ENCODE data around the gene DENND6B. TPM values are rescaled to one million over a fixed set of nuclear protein-coding genes. Genes with fewer than 3 reads are reported as not detected.

The DENND6B gene
- total and polyA plus RNA-seq, 2 of the 13 experiments (the other 11 are each of a cell fraction or from before 2014, with no cell fraction given), result 0.95 to 3.8 TPM

DNA sequence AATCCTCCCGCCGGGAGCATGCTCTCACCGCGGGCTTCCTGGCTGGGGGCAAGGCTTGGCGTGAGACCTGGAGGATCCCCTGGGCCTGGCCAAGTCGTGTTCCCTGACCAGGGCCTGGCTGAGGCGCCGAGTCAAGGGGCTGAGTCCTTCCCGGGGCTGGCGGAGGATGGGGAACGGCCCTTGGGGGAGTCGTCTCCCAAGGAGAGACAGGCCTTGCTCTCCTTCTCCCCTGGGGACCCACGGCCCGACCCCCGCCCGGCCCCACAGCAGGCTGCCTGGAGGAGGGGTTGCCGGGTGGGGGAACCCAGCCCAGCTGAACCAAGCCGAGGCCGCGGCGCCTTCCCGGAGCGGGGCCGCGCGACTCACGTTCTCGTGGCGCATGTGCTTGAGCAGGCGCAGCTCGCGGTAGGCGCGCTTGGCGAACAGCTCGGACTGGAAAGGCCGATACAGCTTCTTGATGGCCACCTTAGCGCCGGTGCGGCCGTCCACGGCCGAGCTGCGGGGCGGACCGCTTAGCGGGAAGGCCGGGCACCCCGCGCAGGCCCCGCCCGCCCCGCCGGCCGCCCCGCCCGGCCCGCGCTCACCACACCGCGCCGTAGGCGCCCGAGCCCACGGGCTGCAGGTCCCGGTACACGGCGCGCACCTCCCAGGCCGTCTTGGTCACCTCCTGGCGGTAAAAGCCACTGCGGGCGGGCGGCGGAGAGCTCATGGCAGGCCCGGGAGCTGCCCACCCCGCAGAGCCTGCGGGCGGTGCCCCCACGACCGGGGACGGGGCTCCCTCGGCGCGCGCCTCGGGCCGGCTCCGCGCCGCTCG lies 65.8 kb downstream of the DENND6B start (continued):
- 0 out of 2 replicates have a peak, but pooled peaks have one; percentile 16 for TF ChIP-seq PHF20 (CRISPR knock-in tag; IDR thresholded peaks at IDR 0.05)
- no peak for TF ChIP-seq GABPA (IDR thresholded peaks at IDR 0.05; ENCODE audit: low read depth, low read length)
- TF ChIP-seq GABPA (CRISPR knock-in tag; IDR thresholded peaks at IDR 0.05; ENCODE audit: low read depth), result no peak
- TF ChIP-seq, protein P1, sequence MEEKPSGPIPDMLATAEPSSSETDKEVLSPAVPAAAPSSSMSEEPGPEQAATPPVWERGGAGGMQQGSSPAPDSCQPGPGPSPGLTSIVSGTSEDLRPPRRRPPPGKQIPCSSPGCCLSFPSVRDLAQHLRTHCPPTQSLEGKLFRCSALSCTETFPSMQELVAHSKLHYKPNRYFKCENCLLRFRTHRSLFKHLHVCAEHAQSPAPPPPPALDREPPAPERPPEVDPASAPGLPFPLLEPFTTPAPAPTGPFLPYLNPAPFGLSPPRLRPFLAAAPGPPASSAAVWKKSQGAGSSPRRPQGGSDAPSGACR (CRISPR knock-in tag; IDR thresholded peaks at IDR 0.05), result no peak
- TF ChIP-seq ZNF468 (CRISPR knock-in tag; IDR thresholded peaks at IDR 0.05), result no peak
- TF ChIP-seq ZNF891 (CRISPR knock-in tag; IDR thresholded peaks at IDR 0.05), result peak; percentile 61; the same call in 1 of the 2 replicates
- TF ChIP-seq ZNF773 (CRISPR knock-in tag; IDR thresholded peaks at IDR 0.05; ENCODE audit: borderline replicate concordance), result no peak
- TF ChIP-seq ZNF75D (CRISPR knock-in tag; IDR thresholded peaks at IDR 0.05; ENCODE audit: borderline replicate concordance), result no peak
- TF ChIP-seq, protein P2, sequence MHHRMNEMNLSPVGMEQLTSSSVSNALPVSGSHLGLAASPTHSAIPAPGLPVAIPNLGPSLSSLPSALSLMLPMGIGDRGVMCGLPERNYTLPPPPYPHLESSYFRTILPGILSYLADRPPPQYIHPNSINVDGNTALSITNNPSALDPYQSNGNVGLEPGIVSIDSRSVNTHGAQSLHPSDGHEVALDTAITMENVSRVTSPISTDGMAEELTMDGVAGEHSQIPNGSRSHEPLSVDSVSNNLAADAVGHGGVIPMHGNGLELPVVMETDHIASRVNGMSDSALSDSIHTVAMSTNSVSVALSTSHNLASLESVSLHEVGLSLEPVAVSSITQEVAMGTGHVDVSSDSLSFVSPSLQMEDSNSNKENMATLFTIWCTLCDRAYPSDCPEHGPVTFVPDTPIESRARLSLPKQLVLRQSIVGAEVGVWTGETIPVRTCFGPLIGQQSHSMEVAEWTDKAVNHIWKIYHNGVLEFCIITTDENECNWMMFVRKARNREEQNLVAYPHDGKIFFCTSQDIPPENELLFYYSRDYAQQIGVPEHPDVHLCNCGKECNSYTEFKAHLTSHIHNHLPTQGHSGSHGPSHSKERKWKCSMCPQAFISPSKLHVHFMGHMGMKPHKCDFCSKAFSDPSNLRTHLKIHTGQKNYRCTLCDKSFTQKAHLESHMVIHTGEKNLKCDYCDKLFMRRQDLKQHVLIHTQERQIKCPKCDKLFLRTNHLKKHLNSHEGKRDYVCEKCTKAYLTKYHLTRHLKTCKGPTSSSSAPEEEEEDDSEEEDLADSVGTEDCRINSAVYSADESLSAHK (CRISPR knock-in tag; IDR thresholded peaks at IDR 0.05; ENCODE audit: borderline replicate concordance), result no peak
- no peak for TF ChIP-seq JUND (CRISPR knock-in tag; IDR thresholded peaks at IDR 0.05)
- peak; percentile 41; the same call in 1 of the 2 replicates for TF ChIP-seq ZNF350 (CRISPR knock-in tag; IDR thresholded peaks at IDR 0.05; ENCODE audit: borderline replicate concordance, low read depth)
- TF ChIP-seq ZNF879 (CRISPR knock-in tag; IDR thresholded peaks at IDR 0.05), result no peak
- no peak for TF ChIP-seq SP4 (CRISPR knock-in tag; IDR thresholded peaks at IDR 0.05)
- 0 out of 2 replicates have a peak, but pooled peaks have one; percentile 60 for TF ChIP-seq ZNF441 (CRISPR knock-in tag; IDR thresholded peaks at IDR 0.05; ENCODE audit: borderline replicate concordance)
- TF ChIP-seq ZSCAN20 (CRISPR knock-in tag; IDR thresholded peaks at IDR 0.05; ENCODE audit: borderline replicate concordance), result peak; percentile 61; the same call in 1 of the 2 replicates
- no peak for TF ChIP-seq MED13 (CRISPR knock-in tag; IDR thresholded peaks at IDR 0.05)
- no peak for TF ChIP-seq MYNN (CRISPR knock-in tag; IDR thresholded peaks at IDR 0.05; ENCODE audit: low read depth)
- no peak for TF ChIP-seq ZFP36 (IDR thresholded peaks at IDR 0.05; ENCODE audit: borderline replicate concordance, low read depth, low read length, partially characterized antibody)
- TF ChIP-seq, protein P3, sequence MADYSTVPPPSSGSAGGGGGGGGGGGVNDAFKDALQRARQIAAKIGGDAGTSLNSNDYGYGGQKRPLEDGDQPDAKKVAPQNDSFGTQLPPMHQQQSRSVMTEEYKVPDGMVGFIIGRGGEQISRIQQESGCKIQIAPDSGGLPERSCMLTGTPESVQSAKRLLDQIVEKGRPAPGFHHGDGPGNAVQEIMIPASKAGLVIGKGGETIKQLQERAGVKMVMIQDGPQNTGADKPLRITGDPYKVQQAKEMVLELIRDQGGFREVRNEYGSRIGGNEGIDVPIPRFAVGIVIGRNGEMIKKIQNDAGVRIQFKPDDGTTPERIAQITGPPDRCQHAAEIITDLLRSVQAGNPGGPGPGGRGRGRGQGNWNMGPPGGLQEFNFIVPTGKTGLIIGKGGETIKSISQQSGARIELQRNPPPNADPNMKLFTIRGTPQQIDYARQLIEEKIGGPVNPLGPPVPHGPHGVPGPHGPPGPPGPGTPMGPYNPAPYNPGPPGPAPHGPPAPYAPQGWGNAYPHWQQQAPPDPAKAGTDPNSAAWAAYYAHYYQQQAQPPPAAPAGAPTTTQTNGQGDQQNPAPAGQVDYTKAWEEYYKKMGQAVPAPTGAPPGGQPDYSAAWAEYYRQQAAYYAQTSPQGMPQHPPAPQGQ (CRISPR knock-in tag; IDR thresholded peaks at IDR 0.05; ENCODE audit: borderline replicate concordance), result no peak
- TF ChIP-seq ETV5 (CRISPR knock-in tag; IDR thresholded peaks at IDR 0.05; ENCODE audit: borderline replicate concordance), result 0 out of 2 replicates have a peak, but pooled peaks have one; percentile 14
- no peak for TF ChIP-seq SNAPC2 (CRISPR knock-in tag; IDR thresholded peaks at IDR 0.05)
- TF ChIP-seq RELA (CRISPR knock-in tag; IDR thresholded peaks at IDR 0.05), result no peak
- peak; percentile 43; the same call in 1 of the 2 replicates for TF ChIP-seq CCDC6 (CRISPR knock-in tag; IDR thresholded peaks at IDR 0.05)
- TF ChIP-seq BORCS8-MEF2B (CRISPR knock-in tag; IDR thresholded peaks at IDR 0.05), result 0 out of 2 replicates have a peak, but pooled peaks have one; percentile 38

Data from HepG2 (cell line).